GM18907 (cell line): ENCODE measurements around the gene INHBB.

Source experiments
- ATAC-seq: cut with Tn5 transposase; IDR thresholded peaks from one replicate; pipeline ENCODE4 v1.9.1; 2021; ENCODE audit warnings: mild to moderate bottlenecking, moderate library complexity; ENCODE audit not compliant: unreplicated experiment

Gene INHBB

GRCh38 chr2:120341977-120342376, 4.0 kb upstream of the INHBB start:
- ATAC-seq = no peak

- no peak for ATAC-seq
Measured at GRCh38 chr2:120342446-120342845, 3.5 kb upstream of the INHBB start.

GRCh38 chr2:120343100-120343432, 2.9 kb upstream of the INHBB start:
- ATAC-seq = no peak

- peak; percentile 46 for ATAC-seq
Measured at GRCh38 chr2:120343433-120344105, 2.4 kb upstream of the INHBB start.

- no peak for ATAC-seq
Measured at GRCh38 chr2:120344214-120344975, 1.5 kb upstream of the INHBB start.

- no peak for ATAC-seq
Measured at GRCh38 chr2:120344976-120345581, 857 bp upstream of the INHBB start.

- ATAC-seq = no peak
Measured at GRCh38 chr2:120345608-120346007, 328 bp upstream of the INHBB start.

- no peak for ATAC-seq
Measured at GRCh38 chr2:120346667-120347358, 877 bp downstream of the INHBB start.

- ATAC-seq = no peak
Measured at GRCh38 chr2:120347396-120348060, 1.6 kb downstream of the INHBB start.

- ATAC-seq = no peak
Measured at GRCh38 chr2:120348134-120348736, 2.3 kb downstream of the INHBB start.

- no peak for ATAC-seq
Measured at GRCh38 chr2:120348737-120349439, 3.0 kb downstream of the INHBB start.

GRCh38 chr2:120349440-120349921, 3.5 kb downstream of the INHBB start:
- no peak for ATAC-seq

GRCh38 chr2:120350080-120350479, 4.1 kb downstream of the INHBB start:
- no peak for ATAC-seq

GRCh38 chr2:120350801-120351320, 4.9 kb downstream of the INHBB start:
- ATAC-seq = no peak

- no peak for ATAC-seq
Measured at GRCh38 chr2:120352696-120353590, 7.0 kb downstream of the INHBB start.

GRCh38 chr2:120353591-120353898, 7.6 kb downstream of the INHBB start:
- no peak for ATAC-seq

GRCh38 chr2:120353931-120354330, 8.0 kb downstream of the INHBB start:
- no peak for ATAC-seq

- no peak for ATAC-seq
Measured at GRCh38 chr2:120354467-120354866, 8.5 kb downstream of the INHBB start.
